SK-N-SH (cell line): ENCODE measurements around the gene COLQ.

ENCODE experiments used
- CTCF ChIP-seq: fragments of 200-600 bp; sonication (generic); IDR thresholded peaks from 2 replicates; pipeline ENCODE4 v1.6.1; 2017; ENCODE audit warnings: antibody characterized with exemption, mild to moderate bottlenecking, moderate library complexity
- TAF1 ChIP-seq: IDR thresholded peaks from 2 replicates; pipeline ENCODE4 v1.6.1; 2012; ENCODE audit warnings: low read depth, mild to moderate bottlenecking, low read length, moderate library complexity, borderline replicate concordance

DNA sequence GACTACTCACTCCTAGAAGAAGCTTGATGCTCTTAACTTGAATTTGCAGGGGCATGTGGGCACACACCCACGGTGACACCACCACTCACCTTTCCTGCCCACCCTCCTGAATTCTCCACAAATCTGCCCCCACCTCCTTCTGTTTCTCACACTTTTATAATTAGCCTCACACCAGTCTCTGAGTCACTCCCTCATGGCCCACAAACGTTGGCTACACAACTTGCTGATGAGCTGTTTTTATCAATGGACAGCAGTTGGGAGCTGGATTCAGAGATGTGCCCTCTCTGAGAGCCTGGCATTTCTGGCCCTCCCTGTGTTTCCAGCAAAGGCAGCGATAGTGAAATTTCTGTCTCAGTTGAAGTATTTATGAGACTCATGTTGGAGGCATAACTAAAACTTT lies 1.3 kb downstream of the COLQ start:
- TF ChIP-seq CTCF, result no peak
- TF ChIP-seq TAF1, result no peak
